Left kidney (tissue), 2 donors: ENCODE data around the gene DYRK1A. TPM values are rescaled to one million over a fixed set of nuclear protein-coding genes. Genes with fewer than 3 reads are reported as not detected.

ENCODE experiments used
- DNase-seq: peaks from one replicate; pipeline ENCODE4 v3.0.0-alpha.2; 2013
- polyA plus RNA-seq: library from polyadenylated mRNA; unstranded; fragments of 120-200 nt; gene quantifications from one replicate; pipeline ENCODE4 v1.2.1, GENCODE V29; 2013; ENCODE audit not compliant: insufficient read length

The DYRK1A gene
- polyA plus RNA-seq, 1 donor = 77.0 TPM

DNA sequence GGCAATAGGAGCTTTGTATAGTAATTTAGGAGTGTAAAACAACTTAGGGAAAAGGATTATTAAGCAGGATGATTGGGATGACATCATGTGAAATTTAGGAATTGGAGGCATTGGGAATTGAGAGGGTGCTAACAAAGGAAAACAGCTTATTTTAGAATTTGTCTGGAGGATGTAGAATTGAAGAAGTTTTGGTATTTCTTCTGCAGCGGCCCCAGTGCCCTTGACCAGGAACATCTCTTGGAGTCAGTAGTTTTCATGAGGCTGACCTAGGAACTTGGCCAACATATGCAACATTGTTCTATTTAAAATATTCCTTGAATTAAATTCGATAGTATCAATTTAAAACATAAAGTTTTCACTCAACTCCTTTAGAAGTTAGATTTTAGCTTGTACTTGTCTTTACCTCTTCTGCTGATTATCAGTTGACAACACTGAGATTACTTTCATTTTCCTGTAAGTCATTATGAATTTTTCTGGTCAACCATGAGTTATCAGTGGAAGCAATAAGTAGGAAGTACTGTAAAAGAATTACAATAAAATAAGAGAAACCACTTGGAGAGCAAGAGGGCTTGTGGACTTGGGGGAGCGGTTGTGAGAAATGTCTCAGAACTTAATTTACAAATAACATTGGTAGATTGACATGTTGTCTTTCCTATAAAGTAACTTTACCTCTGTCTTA, 52.8 kb downstream of the DYRK1A start:
- no peak for DNase-seq

DNA sequence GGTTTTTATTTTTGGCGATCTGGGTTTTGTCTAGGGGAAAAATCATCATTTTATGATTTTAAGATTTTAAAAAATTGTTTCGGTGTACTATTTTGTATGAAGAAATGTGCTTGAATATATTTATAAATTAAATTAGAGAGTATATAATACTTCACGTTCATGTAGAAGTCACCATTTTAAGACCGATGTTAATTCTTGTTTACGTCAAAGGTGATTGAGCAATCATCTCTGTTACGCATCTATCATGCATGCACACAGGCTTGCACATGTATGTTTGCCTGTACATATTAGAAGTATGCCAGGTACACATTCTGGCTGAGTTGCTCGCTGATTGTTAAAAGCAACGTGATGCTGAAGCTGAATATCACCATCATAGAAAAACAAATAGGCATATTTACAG, 54.7 kb downstream of the DYRK1A start:
- DNase-seq = no peak

DNA sequence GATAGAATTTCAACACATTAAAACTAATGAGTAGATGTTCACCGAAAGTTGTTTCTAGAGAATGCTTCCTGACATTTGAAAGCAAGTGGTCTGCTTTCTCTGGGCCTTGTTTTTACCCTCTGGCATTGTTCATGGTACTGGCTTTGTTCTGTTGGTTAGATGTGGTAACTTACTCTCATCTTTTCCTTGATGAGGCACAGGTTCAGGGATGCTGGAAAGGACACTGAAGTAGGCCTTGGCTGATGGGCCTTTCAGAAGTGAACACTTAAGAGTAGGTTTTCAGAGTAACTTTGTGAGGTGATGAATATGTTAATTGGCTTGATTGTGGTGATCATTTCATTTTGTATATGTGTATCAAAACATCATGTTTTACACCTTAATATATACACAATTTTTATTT, 55.8 kb downstream of the DYRK1A start:
- no peak for DNase-seq

DNA sequence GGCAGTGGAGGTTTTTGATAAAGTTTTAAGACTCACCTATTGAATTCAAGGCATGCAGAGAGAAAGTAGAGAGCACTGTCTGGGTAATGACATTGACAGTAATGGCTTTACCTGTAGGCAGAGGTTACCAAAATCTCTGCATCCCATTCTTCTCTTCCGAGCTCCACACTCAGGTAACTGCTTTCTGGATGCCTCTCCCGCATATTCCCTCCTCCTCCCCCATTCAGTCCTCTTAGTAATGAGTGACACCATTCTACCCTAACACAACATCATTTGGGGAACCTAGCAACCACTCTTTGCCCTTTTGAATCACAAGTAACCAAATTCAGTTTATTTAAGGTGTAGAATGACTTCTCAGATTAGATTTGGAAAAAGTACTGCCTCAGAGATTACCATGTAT, 56.5 kb downstream of the DYRK1A start:
- no peak for DNase-seq

DNA sequence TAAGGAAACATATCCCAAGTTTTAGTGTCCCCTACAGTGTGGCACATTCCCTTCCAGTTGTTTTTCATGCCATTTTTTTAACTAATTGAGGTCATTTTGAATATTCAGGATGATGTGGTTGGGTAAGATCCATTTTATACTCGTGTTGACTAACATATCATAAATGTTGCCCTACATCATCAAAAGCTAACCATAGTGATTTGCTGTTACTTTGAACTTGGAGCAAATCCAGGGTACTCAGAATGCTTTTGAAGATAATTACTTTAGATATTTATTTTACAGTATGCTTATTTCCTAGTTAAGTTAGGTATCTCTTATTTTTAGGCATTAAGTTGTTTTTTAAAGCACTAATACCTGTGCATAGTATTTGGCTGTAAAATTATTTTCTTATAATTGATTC, 57.8 kb downstream of the DYRK1A start:
- no peak for DNase-seq

DNA sequence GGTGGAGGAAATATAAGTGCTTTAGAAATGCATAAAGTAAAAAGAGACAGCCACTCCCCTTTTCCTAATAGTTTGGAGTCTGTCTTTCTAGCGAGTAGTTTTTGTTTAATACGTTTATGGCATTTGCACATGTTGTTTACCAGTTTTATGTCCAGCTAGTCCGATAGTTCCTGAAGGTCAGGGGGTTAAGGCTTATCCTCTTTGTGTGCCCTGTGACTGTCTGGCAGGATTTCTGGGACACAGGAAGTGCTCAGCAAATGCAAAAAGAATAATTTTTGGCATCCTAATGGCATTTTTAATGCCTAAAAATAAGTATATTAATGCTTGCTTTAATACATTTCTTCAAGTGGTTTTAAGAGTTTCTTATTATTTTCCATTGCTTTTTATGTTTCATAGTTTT, 58.4 kb downstream of the DYRK1A start:
- DNase-seq = no peak

DNA sequence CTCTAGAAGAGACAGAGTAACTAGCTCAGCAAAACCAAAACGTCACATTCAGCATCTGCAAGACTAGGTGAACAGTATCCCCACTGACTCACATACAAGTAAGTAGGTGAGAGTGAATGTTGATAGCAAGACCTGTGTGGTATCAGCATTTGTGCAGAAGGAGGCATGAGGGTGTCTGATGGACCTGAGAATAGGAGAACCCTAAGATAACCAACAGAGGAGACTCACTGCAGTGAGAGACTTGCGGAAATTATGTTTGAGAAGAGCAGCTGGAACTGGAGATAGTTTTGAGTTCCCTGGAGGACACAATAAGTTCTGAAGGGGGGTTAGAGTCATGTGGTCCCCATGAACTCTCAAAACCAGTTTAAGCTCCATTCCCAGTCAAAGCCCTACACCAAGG, 59.1 kb downstream of the DYRK1A start:
- no peak for DNase-seq

DNA sequence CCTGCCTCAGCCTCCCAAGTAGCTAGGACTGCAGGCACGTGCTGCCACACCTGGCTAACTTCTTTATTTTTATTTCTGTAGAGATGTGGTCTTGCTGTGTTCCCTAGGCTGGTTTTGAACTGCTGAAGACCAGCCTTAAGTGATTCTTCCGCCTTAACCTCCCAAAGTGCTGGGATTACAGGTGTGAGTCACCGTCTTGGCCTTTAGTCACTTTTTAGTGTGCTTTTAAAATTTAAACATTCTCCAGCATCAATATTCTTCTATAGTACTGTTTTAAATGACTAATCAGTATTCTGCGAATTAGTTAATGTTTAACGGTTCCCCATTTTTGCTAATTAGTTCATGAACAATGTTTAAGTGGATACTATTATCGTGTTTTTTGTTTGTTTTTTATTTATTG, 60.6 kb downstream of the DYRK1A start:
- DNase-seq = no peak

DNA sequence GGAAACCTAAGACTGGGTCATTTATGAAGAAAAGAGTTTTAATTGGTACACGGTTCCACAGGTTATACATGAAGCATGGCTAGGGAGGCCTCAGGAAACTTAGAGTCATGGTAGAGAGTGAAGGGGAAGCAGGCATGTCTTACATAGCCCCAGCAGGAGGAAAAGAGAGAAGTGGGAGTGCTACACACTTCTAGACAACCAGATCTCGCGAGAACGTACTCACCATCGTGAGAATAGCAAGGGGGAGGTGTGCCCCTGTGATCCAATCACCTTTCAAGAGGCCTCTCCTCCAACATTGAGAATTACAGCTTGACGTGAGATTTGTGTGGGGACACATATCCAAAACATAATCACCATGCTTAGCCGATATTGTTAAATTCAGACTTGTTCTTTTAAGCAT, 62.8 kb downstream of the DYRK1A start:
- no peak for DNase-seq

DNA sequence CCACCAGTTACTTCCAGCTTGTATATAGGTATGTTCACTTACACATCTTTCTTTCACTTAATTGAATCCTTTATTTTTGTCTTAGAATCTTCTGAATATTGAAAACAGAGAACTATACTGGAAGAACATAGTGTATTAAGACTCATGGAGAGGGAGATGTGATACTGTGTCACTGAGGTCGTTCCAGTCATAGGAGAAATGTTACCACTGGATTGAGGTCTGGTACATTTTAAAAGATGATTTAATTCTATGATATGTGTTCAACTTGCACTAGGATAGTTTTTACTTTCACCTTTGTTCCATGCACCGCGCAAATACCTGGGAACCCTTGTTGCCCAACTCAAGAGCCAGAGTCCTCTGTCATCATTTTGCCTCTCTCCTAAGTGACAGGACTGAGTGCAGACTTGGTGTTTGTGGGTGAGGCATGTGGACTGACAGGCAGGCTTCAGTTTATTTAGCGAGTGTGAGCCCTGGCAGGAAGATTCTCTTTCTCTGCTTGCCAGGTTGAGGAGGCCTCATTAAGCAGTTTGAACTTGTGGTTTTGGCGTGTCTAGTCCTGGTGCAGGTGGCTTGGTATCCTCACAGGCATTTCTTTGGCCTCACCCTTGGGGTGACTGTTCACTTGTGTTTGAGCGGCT, 63.7 kb downstream of the DYRK1A start:
- DNase-seq = no peak

DNA sequence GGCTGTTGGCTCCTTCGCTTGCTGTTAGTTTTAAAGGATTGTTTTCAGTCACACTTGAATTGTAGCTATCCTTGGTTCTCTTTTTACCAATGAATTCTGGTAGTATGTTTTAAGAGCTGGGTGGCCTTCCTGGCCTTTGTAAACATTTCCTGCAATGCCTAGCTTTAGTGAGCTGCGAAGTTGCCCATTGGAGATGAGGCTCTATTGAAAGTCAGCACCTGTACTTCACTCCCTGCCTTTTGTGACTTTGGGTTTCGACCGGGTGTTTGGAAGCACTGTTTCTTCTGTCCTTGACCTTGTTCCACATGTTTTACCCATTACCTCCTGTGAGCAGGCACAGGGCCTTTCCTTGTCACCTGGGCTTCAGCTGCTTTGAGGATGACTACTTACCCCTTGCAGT, 64.7 kb downstream of the DYRK1A start:
- no peak for DNase-seq

DNA sequence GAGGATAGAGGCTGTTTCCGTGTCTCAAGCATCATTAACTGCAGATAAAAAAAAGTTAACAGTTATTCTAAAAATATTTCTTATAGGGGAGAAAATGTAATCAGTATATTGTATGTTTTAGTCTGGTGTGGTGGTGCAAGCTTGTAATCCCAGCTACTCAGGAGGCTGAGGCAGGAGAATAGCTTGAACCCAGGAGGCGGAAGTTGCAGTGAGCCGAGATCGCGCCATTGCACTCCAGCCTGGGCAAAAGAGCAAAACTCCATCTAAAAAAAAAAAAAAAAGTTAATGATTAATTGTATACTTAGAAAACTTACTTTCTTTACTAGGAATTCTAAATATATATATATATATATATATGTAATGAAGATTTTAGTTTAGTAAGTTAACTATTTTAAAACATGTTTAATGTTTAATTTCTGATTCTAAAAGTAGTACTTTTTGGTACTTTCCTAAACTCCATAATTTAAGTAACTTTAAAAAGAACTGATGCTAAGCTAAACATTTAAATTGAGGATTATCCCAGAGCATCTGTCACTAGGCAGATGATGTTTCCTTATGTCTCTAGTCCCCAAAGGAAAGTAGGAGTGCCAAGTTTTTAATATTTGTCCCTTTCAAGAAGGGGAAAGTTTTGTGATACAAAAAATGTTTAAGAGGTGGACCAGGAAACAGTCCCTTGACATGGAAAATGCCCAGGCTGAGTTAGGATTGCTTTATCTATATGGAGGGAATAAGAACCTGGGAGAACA, 66.3 kb downstream of the DYRK1A start:
- DNase-seq = no peak

DNA sequence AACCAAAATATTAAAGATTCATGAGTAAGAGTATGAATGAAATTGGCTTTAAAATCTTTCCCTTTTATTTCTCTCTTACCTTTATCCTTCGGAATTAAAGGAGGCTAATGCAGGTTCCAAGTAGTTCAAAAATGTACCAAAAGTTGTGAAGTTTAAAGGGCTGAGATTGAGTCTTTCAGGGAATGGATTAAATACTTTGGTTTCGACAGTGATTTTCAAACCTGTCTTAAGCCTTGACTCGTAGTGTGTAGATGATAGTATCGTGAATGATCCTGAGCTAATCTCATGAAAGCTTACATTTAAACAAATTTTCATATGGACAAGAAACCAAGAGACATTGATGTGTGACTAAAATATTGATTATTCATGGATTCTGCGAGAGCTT, 66.9 kb downstream of the DYRK1A start:
- no peak for DNase-seq

DNA sequence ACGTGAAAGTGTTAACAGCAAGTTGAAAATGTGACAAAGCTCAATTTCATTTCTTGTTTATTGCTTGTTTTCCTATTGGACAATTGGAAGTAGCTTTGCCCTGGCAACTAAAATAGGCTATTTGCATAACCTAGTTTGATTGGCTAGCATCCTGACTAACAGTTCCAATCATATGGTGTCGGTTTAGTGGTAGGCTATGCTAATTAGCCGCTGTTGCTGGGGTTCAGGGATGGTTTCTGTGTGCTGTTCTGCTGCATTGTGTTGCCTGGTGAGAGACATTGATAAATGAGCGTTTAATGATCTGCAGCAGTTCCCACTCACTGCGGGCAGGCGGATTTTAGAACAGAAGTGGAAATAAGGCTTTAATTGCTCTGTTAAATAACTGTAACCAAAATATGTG, 68.5 kb downstream of the DYRK1A start:
- DNase-seq = peak; percentile 91

DNA sequence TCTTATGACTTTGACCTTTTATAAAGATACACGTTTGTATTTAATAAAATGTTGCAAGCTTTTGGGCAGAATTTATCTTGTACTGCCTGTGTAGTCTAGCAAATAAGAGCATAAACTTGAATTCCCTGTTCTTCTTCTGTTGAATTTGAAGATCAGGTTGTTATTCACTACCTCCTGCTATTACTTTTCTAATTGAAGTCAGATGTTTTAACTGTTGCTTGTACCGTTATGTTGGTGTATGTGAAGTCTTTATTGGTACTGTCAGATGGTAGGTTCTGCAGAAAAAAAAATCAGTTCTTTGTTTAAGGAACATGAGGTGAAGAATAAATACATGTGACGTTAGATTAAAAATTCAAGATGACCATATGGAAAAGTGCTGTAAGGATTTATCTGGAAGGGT, 69.1 kb downstream of the DYRK1A start:
- no peak for DNase-seq

DNA sequence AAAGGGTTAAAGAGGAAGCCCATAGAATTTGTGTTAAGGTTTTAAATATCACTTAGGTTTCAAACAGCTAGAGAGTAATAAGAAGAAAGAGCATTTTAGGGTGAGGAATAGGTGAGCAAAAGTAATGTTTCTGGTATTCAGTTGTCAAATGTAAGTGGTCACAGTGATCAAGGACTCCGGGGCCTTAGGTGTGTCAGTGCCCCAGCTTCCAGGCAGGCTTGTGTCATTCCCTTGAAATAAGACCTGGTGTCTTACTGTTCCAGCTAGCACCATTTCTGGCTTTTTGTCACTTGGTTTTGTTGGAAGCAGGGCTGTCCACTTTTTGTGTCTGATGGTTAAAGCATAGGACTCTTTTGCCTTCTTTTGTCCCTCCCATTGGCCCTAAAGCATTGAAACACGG, 69.6 kb downstream of the DYRK1A start:
- no peak for DNase-seq

DNA sequence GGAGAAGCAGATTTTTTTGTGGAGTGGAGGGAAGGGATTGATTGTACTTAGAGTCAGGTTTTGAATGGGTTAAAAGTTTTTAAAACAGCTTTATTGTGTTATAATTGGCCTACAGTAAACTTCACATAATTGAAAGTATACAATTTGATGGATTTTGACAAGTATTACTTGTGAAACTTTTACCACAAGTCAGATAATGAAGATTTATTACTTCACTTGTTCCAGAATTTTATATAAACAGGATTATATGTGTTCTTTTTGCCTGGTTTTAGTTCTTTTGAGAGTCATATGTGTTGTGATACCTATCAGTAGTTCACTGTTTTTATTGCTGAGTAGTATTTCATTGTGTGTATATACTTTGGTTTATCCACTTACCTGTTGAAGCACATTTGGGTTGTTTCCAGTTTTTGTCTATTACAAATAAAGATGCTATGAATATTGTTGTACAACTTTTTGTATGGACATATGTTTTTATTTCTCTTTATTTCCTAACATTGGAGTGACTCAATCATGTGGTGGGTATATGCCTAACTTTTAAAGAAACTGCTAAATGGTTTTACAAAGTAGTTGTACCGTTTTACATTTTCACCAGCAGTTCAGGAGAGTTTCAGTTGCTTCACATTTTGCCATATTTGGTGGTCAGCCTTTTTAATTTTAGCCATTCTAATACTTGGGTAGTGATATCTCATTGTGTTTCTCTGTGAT, 71.0 kb downstream of the DYRK1A start:
- no peak for DNase-seq

DNA sequence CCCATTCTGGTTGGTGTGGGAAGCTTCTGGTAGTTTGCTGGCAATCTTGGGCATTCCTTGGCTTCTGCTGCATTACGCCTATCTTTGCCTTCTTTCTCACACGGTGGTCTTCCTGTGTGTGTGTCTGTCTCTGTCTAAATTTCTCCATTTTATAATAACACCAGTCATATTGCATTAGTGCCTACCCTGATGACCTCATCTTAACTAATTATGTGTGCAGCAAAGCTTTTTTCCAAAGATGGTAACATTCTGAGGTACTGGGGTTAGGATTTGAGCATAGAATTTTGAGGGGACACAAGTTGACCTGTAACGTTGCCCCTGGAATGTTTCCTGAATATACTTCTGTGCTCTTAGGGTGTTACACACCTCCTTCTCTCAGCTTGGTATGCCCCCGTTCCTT, 77.1 kb downstream of the DYRK1A start:
- no peak for DNase-seq

DNA sequence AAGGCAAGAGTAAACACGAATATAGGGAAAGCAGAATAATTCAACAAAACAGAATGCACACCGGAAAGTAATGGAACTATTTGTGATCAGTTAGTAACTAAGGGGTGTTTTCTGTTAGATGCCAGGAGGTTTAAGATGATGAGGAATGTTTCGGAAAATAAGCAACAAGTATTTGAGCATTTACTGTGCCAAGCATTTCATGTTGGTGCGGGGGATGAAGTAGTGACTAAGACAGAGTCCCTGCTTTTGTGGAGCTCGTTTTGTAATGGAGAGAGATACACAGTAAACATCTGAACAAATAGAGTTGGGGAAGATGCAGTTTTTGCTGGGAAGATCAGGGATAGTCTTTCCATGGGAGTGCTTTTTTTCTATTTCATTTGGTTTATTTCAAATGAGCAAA, 78.7 kb downstream of the DYRK1A start:
- no peak for DNase-seq

DNA sequence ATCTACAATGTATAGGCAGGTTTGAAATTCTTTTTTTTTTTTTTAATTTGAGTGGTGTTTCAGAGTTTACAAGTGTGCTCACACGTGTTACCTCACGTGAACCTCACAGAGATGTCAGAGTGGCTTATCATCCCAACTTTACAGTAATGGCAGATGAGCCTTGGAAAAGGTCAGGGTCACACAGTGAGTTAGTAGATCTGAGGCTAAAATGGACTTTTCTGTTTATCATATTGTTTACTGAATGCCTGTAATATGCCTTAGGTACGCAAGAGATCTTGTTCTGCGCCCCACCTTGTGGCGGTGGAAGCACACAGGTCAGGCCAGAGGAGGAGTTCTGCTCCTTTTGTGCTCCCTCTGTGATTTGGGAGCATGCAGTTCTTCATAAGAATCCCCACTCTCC, 80.0 kb downstream of the DYRK1A start:
- no peak for DNase-seq

DNA sequence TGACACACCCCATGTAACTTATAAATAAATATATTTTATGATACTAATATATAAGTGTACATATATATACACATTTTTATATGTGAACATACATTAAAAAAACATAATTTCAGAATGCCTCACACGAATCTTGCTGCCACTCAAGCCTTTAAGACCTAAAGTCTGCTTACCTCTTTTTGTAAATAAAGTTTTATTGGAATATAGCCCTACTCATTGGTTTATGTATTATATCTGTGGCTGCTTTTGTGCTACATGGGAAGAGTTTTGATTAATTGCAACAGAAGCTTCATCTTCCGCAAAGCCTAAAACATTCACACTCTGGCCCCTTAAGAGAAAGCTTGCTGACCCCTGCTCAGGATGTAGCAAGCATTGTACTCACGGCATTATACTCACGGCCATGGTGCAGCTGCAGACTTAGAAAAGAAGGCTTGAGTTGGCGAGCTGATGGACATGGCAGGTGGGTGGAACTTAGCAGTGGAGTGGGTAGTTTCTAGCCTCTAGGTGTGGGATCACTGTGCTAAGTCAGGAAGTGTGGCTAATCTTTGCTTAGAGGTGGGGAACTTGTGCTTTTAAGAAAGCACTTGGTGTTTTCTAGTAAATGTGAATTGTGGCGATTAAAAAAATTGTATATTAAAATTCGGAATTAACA, 80.8 kb downstream of the DYRK1A start:
- DNase-seq = no peak

DNA sequence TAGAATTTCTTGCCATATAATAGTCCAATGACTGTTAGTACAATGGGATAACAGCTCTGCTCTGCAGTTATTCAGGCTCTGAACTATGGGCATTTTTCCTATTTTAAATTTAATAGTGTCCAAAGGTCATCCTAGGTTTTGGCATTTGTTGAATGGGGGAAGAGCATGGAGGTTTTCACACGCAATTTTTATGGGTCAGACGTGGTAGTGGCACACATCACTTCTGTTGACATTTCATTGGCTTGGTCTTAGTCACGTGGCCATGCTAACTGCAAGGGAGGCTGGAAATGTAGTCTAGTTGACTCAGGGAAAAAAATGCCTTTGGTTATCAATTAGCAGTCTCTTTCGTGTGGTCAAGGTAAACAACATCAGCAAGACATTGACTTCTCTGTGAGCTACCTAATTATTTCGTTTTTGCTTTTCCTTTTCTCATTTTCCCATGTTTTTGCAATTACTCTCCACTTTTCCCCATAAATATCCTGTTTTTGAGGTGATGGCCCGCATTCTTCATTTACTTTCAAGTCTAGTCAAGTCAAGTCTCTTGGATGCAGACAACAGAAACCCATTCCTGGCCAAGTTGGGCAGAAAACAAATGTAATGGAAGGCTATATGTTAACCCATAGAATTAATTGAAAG, 82.8 kb downstream of the DYRK1A start:
- no peak for DNase-seq
